ENCODE results near the gene SPACA5B. TPM values are rescaled to one million over a fixed set of nuclear protein-coding genes. Genes with fewer than 3 reads are reported as not detected.
"Not testable (repeated sequence)": the region's sequence is repeated elsewhere in the genome, so short reads cannot be mapped to it uniquely, and the experiment has no call there.

SPACA5B gene
- total and polyA plus RNA-seq, 2 donors (not counting 3 experiments of a cell fraction or from before 2014, with no cell fraction given), result not detected

GRCh38 chrX:48107717-48108116 lies 22.7 kb upstream of the SPACA5B start:
- Histone ChIP-seq H3K9ac (replicated peaks; ENCODE audit: extremely low read depth, insufficient read depth, low read length) (no peak overlapping the region), H4K20me1 (replicated peaks; ENCODE audit: control insufficient read depth, extremely low read depth, insufficient read depth, low read length) (no peaks in the 10 kb centered on the region), H3K27me3 (ENCODE audit: control insufficient read depth in 2 of 2, insufficient read depth in 2 of 2, low read length in 2 of 2) (no peaks in the 10 kb centered on the region), H2AFZ (ENCODE audit: low read depth, low read length) (no peak overlapping the region), H3K27ac (ENCODE audit: insufficient read depth, low read depth, low read length) (no peak overlapping the region), H3K9me3 (replicated peaks; ENCODE audit: control insufficient read depth, insufficient read depth, low read length) (no peaks in the 10 kb centered on the region), H3K9me1 (replicated peaks; ENCODE audit: control insufficient read depth, extremely low read depth, insufficient read depth, low read length) (no peaks in the 10 kb centered on the region), H3K4me1 (ENCODE audit: control insufficient read depth, extremely low read depth, insufficient read depth, low read length) (no peaks in the 10 kb centered on the region), H3K4me3 (replicated peaks in 1 of 3; ENCODE audit: insufficient read depth in 1 of 3, low read depth in 1 of 3, low read length in 3 of 3) (no peak overlapping the region), H3K4me2 (ENCODE audit: insufficient read depth, low read length) (no peak overlapping the region), H3K79me2 (ENCODE audit: control insufficient read depth, insufficient read depth, low read length) (no peaks in the 10 kb centered on the region), H3K36me3 (ENCODE audit: control insufficient read depth in 2 of 2, extremely low read depth in 1 of 2, insufficient read depth in 2 of 2, low read length in 2 of 2) (no peaks in the 10 kb centered on the region)
- FAIRE-seq (no peak), DNase-seq (ENCODE audit: low read depth, low spot score) (no peak)
- intact Hi-C loops (cut with micrococcal nuclease) (no loop called here), dilution Hi-C loops (cut with MboI; ENCODE audit: extremely low pct_ligation_motif_present, low sequenced_read_pairs) (no loop called here)
- POLR2A ChIA-PET, result no interaction called here
- TF ChIP-seq JUN (IDR thresholded peaks at IDR 0.05; ENCODE audit: borderline replicate concordance, insufficient read depth, insufficient read length, low read depth) (no peak), FOS (IDR thresholded peaks at IDR 0.05; ENCODE audit: borderline replicate concordance, insufficient read depth, low read length) (no peak), MAX (IDR thresholded peaks at IDR 0.05; ENCODE audit: insufficient read depth, insufficient read length) (no peak), GATA2 (IDR thresholded peaks at IDR 0.05; ENCODE audit: insufficient read depth, insufficient read length, low read depth, low read length) (no peak), POLR2AphosphoS5 (IDR thresholded peaks at IDR 0.05; ENCODE audit: insufficient read depth, low read depth, low read length) (no peak), EZH2 (IDR thresholded peaks at IDR 0.05; ENCODE audit: borderline replicate concordance, low read depth, low read length, severe bottlenecking) (no peak), MYC (IDR thresholded peaks at IDR 0.05; ENCODE audit: low read depth, low read length) (no peak), POLR2A (IDR thresholded peaks at IDR 0.05; ENCODE audit: low read depth, low read length) (no peak)
- CTCF ChIA-PET, result no interaction called here
- no TSS peak for BruUV-seq (replicated peaks)

- H2AFZ ChIP-seq (ENCODE audit: low read depth, low read length); H3K36me3 ChIP-seq (ENCODE audit: control insufficient read depth in 2 of 2, extremely low read depth in 1 of 2, insufficient read depth in 2 of 2, low read length in 2 of 2); H3K4me3 ChIP-seq (replicated peaks in 1 of 3; ENCODE audit: insufficient read depth in 1 of 3, low read depth in 1 of 3, low read length in 3 of 3); H3K9me3 ChIP-seq (replicated peaks; ENCODE audit: control insufficient read depth, insufficient read depth, low read length); H4K20me1 ChIP-seq (replicated peaks; ENCODE audit: control insufficient read depth, extremely low read depth, insufficient read depth, low read length); H3K4me2 ChIP-seq (ENCODE audit: insufficient read depth, low read length); H3K27ac ChIP-seq (ENCODE audit: insufficient read depth, low read depth, low read length); H3K4me1 ChIP-seq (ENCODE audit: control insufficient read depth, extremely low read depth, insufficient read depth, low read length); intact Hi-C loops (cut with micrococcal nuclease); dilution Hi-C loops (cut with MboI; ENCODE audit: extremely low pct_ligation_motif_present, low sequenced_read_pairs); CTCF ChIA-PET; H3K9me1 ChIP-seq (replicated peaks; ENCODE audit: control insufficient read depth, extremely low read depth, insufficient read depth, low read length); POLR2A ChIA-PET; H3K9ac ChIP-seq (replicated peaks; ENCODE audit: extremely low read depth, insufficient read depth, low read length); H3K79me2 ChIP-seq (ENCODE audit: control insufficient read depth, insufficient read depth, low read length); H3K27me3 ChIP-seq (ENCODE audit: control insufficient read depth in 2 of 2, insufficient read depth in 2 of 2, low read length in 2 of 2); FAIRE-seq; DNase-seq (ENCODE audit: low read depth, low spot score); BruUV-seq (replicated peaks): not testable (repeated sequence)
Measured at GRCh38 chrX:48125286-48125685, 5.1 kb upstream of the SPACA5B start.

DNA sequence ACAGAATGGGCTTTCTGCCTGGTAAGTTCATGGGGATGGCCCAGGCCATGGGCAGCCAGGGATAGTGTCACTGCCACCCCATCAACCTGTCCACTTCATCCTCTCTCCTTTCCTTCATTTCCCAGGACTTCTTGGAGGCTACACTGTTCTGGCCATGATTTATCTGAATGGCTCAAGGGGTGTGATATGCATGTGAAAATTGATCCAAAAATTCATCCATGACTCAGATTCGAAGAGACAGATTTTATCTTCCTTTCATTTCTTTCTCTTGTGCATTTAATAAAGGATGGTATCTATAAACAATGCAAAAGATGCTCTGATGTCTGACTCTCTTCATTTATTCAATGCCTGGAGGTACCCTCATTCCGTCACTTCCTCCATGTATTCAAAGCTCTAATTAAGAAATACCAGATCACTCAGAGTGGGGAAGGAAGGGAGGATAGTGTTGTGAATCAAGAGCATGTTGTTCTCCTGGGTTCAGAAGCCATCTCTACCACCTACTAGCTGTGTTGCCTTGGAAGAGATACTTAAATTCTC lies 1.9 kb downstream of the SPACA5B start:
- intact Hi-C loops (cut with micrococcal nuclease), result not testable (repeated sequence)

More for the DNA sequence above, 1.9 kb downstream of the SPACA5B start:
- H2AFZ ChIP-seq (ENCODE audit: low read depth, low read length); H3K9me1 ChIP-seq (replicated peaks; ENCODE audit: control insufficient read depth, extremely low read depth, insufficient read depth, low read length); H3K27me3 ChIP-seq (ENCODE audit: control insufficient read depth in 2 of 2, insufficient read depth in 2 of 2, low read length in 2 of 2); CTCF ChIA-PET; DNase-seq (ENCODE audit: low read depth, low spot score); H3K9ac ChIP-seq (replicated peaks; ENCODE audit: extremely low read depth, insufficient read depth, low read length); H3K9me3 ChIP-seq (replicated peaks; ENCODE audit: control insufficient read depth, insufficient read depth, low read length); H3K4me3 ChIP-seq (replicated peaks in 1 of 3; ENCODE audit: insufficient read depth in 1 of 3, low read depth in 1 of 3, low read length in 3 of 3); BruUV-seq (replicated peaks); H3K4me1 ChIP-seq (ENCODE audit: control insufficient read depth, extremely low read depth, insufficient read depth, low read length); H3K79me2 ChIP-seq (ENCODE audit: control insufficient read depth, insufficient read depth, low read length); dilution Hi-C loops (cut with MboI; ENCODE audit: extremely low pct_ligation_motif_present, low sequenced_read_pairs); H3K36me3 ChIP-seq (ENCODE audit: control insufficient read depth in 2 of 2, extremely low read depth in 1 of 2, insufficient read depth in 2 of 2, low read length in 2 of 2); H3K27ac ChIP-seq (ENCODE audit: insufficient read depth, low read depth, low read length); POLR2A ChIA-PET; H3K4me2 ChIP-seq (ENCODE audit: insufficient read depth, low read length); FAIRE-seq; H4K20me1 ChIP-seq (replicated peaks; ENCODE audit: control insufficient read depth, extremely low read depth, insufficient read depth, low read length): not testable (repeated sequence)

All from endothelial cell of umbilical vein (primary cell).